Tracheal epithelial cell (primary cell): Measurements from ENCODE around the gene PRKACB. TPM values are rescaled to one million over a fixed set of nuclear protein-coding genes. Genes with fewer than 3 reads are reported as not detected.

Experiments used
- total RNA-seq: library from RNA; depleted of rRNA; stranded (reverse); fragments of >200 nt; gene quantifications from 2 replicates; pipeline ENCODE4 v1.2.1, GENCODE V29; 2014

The PRKACB gene
- total RNA-seq, result 3.6 and 5.5 TPM in 2 replicates

GRCh38 chr1:84143796-84144565 is at the start of gene PRKACB:
Gene PRKACB (plus strand): TSS chr1:84144271. CDS start chr1:84144362, 91 bp downstream.

Other genes with a start within 250 kb of the PRKACB start
- gene TTLL7, start 145.1 kb upstream of the PRKACB start, total RNA-seq, result 0.43 and 5.3 TPM in 2 replicates
- gene SAMD13, start 157.4 kb downstream of the PRKACB start, total RNA-seq, result 1.3 TPM in 1 of 2 replicates, not detected in the other